Heart left ventricle (tissue), 16 donors: ENCODE measurements around the gene LUC7L. TPM values are rescaled to one million over a fixed set of nuclear protein-coding genes. Genes with fewer than 3 reads are reported as not detected.
"Not testable (repeated sequence)": the region's sequence is repeated elsewhere in the genome, so short reads cannot be mapped to it uniquely, and the experiment has no call there.

Experiments used
- ATAC-seq, 4 donors: fragments of 200-7000 bp; cut with Tn5 transposase; one replicate each; pipeline ENCODE4 v1.9.1; 2020 to 2022; ENCODE audit warnings: moderate library complexity in 4 of 4, mild to moderate bottlenecking in 3 of 4, moderate number of reproducible peaks in 1 of 4
- DNase-seq, 5 donors: peaks; one replicate each; pipeline ENCODE4 v3.0.0-alpha.2; 2020
- H3K27ac ChIP-seq, 12 donors: fragments of 200-600 bp; sonication (generic) in 4 of 12; one replicate each; pipeline versions ENCODE4 v1.5.0 to v1.8.0; 2016 to 2022; ENCODE audit warnings: mild to moderate bottlenecking in 2 of 12
- H3K27me3 ChIP-seq, 9 donors: fragments of 200-600 bp; sonication (generic) in 2 of 9; one replicate each; pipeline versions ENCODE4 v1.5.1 to v1.8.0; 2016 to 2022; ENCODE audit warnings: mild to moderate bottlenecking in 3 of 9
- H3K36me3 ChIP-seq, 9 donors: fragments of 200-600 bp; sonication (generic) in 2 of 9; one replicate each; pipeline versions ENCODE4 v1.5.0 to v1.8.0; 2018 to 2022; ENCODE audit warnings: mild to moderate bottlenecking in 2 of 9
- H3K4me1 ChIP-seq, 12 donors: fragments of 200-600 bp; sonication (generic) in 4 of 12; one replicate each; pipeline versions ENCODE4 v1.5.0 to v1.8.0; 2016 to 2022; ENCODE audit warnings: mild to moderate bottlenecking in 3 of 12
- H3K4me3 ChIP-seq, 12 donors: fragments of 200-600 bp; sonication (generic) in 4 of 12; one replicate each; pipeline versions ENCODE4 v1.5.0 to v1.8.0; 2017 to 2022; ENCODE audit warnings: mild to moderate bottlenecking in 9 of 12, moderate library complexity in 4 of 12
- H3K9me3 ChIP-seq, 12 donors: fragments of 200-600 bp; sonication (generic) in 4 of 12; one replicate each; pipeline versions ENCODE4 v1.5.0 to v1.8.0; 2016 to 2022; ENCODE audit warnings: mild to moderate bottlenecking in 1 of 12
- POLR2A ChIP-seq, 2 donors: fragments of 450-650 bp; IDR thresholded peaks; one replicate each; pipeline ENCODE4 v1.6.1; 2017; ENCODE audit warnings: antibody characterized with exemption in 2 of 2, mild to moderate bottlenecking in 2 of 2, moderate library complexity in 2 of 2
- WGBS, 4 donors: extraction: QIAGEN DNeasy Blood & Tissue Kit in 2 of 4; methylation state at CpG; one replicate each; pipeline versions ENCODE4 v1.1.5 to v1.1.7; 2013 to 2018; 5-methylcytosine and 5-hydroxymethylcytosine counted together
- intact Hi-C, 10 donors: fragments of 100-400 bp; cut with DNase I; formaldehyde crosslinking; loops; one replicate each; pipeline versions ENCODE4 v1.11.1 to v1.14.2; 2022
- polyA plus RNA-seq, 2 donors: library from polyadenylated mRNA; stranded (reverse); fragments of 200-250 nt; gene quantifications; one replicate each; pipeline ENCODE4 v1.2.3, GENCODE V29; 2013
- total RNA-seq, 9 donors: library from RNA; depleted of rRNA in 2 of 9; stranded (reverse); fragments of >200 nt in 2 of 9; fragmentation: NEBNext Ultra II Directional in 3 of 9; extraction: Animal tissue kit (Norgen Biotek cat#: 25700) in 3 of 9; gene quantifications; one replicate each; pipeline versions ENCODE4 v1.1.0 to v1.2.4, GENCODE V29; 2016 to 2023
- TF ChIP-seq, protein P1 (sequence below), 12 donors: fragments of 200-600 bp; sonication (generic) in 4 of 12; IDR thresholded peaks; one replicate each; pipeline versions ENCODE4 v1.5.0 to v1.8.0; 2018 to 2022; ENCODE audit warnings: antibody characterized with exemption in 12 of 12, mild to moderate bottlenecking in 5 of 12
- donor health status: ischemic (EF 13 %, LVEDD 7.1; RV severe dilation, severe dysfunction).
- donor health status: healthy with polysubstance abuse.
- donor health status: DM: no; HTN: yes; CAD: no.
- donor health status: DM: no; HTN: no; CAD: no.
- donor health status: ischemic (EF 25% LVEDD 6.9; RV normal size, moderate dysfunction).
- donor health status: ischemic (EF 25% LVEDD 5.7; RV mildly dilated, moderate dysfunction).
- donor health status: healthy.
- donor health status: DM: yes; HTN: yes; CAD: no.
- donor health status: ischemic (EF 35%, LVEDD 5.7; RV mildly dilated, moderate dysfunction).
- donor health status: nonischemic (EF 11% LVEDD 7.7; RV severe dilation, severe dysfunction).
- donor health status: DM: yes; HTN: yes; CAD: no.
- donor health status: PGD.
- donor health status: ischemic (EF 29% LVEDD 5.4; RV normal size, mild dysfunction).
- donor health status: nonischemic (EF 23%, LVEDD 6.1; RV moderate dilation, normal function).

LUC7L gene
- total and polyA plus RNA-seq, 11 donors: 12.5 to 47.5 (median 19.4) TPM

DNA sequence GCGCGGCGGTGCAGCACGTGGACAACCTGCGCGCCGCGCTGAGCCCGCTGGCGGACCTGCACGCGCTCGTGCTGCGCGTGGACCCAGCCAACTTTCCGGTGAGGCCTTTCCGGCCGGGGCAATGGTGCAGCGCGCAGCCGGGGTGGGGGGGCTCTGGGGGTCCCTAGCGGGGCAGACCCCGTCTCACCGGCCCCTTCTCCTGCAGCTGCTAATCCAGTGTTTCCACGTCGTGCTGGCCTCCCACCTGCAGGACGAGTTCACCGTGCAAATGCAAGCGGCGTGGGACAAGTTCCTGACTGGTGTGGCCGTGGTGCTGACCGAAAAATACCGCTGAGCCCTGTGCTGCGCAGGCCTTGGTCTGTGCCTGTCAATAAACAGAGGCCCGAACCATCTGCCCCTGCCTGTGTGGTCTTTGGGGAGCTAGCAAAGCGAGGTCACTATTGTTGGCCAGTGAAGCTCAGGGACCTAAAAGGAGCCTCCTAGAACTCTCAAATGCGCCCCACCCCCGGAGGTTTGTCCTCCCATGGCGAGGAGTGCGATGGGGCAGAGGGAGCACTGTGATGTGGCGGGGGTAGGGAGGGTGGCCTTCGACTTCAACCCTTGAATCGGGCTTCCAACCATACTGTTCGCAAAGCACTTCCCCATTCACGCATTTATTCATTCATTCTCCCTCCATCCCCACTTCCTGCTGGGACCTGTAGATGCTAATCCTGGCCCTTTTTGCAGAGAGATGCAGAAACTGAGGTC, 62.7 kb downstream of the LUC7L start:
- peaks cover 39 to 72% (median 57%) of the 10 kb centered on the region in 9 donors for H3K27me3 ChIP-seq
- TF ChIP-seq POLR2A (IDR thresholded peaks at IDR 0.05): no peak
- TF ChIP-seq, protein P1, sequence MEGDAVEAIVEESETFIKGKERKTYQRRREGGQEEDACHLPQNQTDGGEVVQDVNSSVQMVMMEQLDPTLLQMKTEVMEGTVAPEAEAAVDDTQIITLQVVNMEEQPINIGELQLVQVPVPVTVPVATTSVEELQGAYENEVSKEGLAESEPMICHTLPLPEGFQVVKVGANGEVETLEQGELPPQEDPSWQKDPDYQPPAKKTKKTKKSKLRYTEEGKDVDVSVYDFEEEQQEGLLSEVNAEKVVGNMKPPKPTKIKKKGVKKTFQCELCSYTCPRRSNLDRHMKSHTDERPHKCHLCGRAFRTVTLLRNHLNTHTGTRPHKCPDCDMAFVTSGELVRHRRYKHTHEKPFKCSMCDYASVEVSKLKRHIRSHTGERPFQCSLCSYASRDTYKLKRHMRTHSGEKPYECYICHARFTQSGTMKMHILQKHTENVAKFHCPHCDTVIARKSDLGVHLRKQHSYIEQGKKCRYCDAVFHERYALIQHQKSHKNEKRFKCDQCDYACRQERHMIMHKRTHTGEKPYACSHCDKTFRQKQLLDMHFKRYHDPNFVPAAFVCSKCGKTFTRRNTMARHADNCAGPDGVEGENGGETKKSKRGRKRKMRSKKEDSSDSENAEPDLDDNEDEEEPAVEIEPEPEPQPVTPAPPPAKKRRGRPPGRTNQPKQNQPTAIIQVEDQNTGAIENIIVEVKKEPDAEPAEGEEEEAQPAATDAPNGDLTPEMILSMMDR (IDR thresholded peaks at IDR 0.05): no peak
- peak overlapping the region in 4 of 12 donors; percentile 6 to 24 (median 8) for H3K4me3 ChIP-seq
- 3 to 6% (median 4%) methylated on average over 18 to 45 of the region's 45 CpGs for WGBS, 4 donors
- no peak overlapping the region for H3K27ac ChIP-seq
- intact Hi-C loops: no loop called here
- DNase-seq: peak in 1 of 5 donors; percentile 3
- H3K4me1 ChIP-seq: peaks cover 0 to 22% (median 14%) of the 10 kb centered on the region in 12 donors
- H3K36me3 ChIP-seq: no peaks in the 10 kb centered on the region
- ATAC-seq: no peak
- H3K9me3 ChIP-seq: no peaks in the 10 kb centered on the region

DNA sequence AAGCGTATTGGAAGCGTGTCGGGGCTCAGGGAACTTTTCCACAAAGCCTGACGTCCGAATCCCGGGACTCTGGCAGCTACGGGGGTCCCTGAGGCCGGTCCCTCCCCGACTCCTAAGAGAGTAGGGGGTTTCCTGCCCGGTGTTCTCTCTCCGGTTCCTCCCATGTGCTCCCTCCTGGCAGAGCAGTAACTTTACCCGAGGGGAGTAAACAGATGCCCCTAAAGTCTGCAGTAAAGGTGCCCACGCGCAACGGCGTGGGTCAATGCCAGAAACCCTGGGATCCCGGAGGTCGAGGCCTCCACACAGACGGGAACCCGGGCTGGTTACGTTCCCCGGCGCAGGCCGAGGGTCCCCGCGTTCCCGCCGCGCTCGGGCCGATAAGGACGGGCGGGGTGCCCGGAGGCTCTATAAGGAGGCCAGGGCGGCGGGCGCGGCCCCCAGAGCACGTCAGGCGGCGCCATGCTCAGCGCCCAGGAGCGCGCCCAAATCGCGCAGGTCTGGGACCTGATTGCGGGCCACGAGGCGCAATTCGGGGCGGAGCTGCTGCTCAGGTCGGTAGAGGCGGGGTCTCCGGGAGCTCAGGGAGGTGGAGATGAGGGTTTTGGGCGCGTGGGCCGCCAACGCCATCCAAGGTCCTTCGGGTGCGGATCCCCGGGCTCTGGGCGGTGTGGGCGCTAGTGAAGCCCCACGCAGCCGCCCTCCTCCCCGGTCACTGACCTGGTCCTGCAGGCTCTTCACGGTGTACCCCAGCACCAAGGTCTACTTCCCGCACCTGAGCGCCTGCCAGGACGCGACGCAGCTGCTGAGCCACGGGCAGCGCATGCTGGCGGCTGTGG, 63.5 kb downstream of the LUC7L start, which contains the start of gene HBM:
Gene HBM, plus strand, starts transcription at position 440 of the 836 bp plus-strand sequence. Its CDS starts 20 bp downstream, at position 460.
- intact Hi-C loops: no loop called here
- TF ChIP-seq POLR2A (IDR thresholded peaks at IDR 0.05): no peak
- TF ChIP-seq, protein P1 (IDR thresholded peaks at IDR 0.05): no peak
- ATAC-seq (no peak), DNase-seq (peak in 1 of 5 donors; percentile 57)
- no peaks in the 10 kb centered on the region for H3K36me3 ChIP-seq
- peaks cover 0 to 22% (median 14%) of the 10 kb centered on the region in 12 donors for H3K4me1 ChIP-seq
- H3K9me3 ChIP-seq: no peaks in the 10 kb centered on the region
- WGBS, 4 donors: 0 to 3% (median 2%) methylated on average over 6 to 75 of the region's 75 CpGs
- H3K27me3 ChIP-seq: peaks cover 39 to 64% (median 49%) of the 10 kb centered on the region in 9 donors
- H3K27ac ChIP-seq: no peak within 1 kb of the TSS
- peak within 1 kb of the TSS in 11 of 12 donors; percentile 5 to 29 (median 17) for H3K4me3 ChIP-seq

DNA sequence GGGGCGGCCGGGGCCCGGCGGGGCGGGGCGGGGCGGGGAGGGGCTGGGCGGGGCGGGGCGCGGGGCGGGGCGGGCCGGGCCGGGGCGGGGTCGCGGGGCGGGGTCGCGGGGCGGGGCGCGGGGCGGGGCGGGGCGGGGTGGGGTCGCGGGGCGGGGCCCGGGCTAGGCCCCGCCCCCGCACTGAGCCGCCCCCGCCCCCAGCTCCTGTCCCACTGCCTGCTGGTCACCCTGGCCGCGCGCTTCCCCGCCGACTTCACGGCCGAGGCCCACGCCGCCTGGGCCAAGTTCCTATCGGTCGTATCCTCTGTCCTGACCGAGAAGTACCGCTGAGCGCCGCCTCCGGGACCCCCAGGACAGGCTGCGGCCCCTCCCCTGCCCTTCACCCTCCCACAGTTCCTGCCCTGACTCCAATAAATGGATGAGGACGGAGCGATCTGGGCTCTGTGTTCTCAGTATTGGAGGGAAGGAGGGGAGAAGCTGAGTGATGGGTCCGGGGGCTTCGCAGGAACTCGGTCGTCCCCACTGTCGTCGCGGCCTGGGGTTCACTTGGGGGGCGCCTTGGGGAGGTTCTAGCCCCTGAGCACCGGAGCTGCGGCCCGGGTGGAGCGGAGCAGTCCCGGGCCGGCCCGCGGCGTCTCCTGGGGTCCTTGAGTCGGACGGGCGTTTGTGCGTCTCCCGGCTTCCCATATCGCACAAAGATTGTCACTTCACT, 64.3 kb downstream of the LUC7L start:
- Histone ChIP-seq H3K9me3 (no peaks in the 10 kb centered on the region), H3K4me1 (peaks cover 0 to 22% (median 14%) of the 10 kb centered on the region in 12 donors), H3K27ac (no peak overlapping the region), H3K27me3 (peaks cover 34 to 56% (median 44%) of the 10 kb centered on the region in 9 donors), H3K4me3 (peak overlapping the region in 10 of 12 donors; percentile 0 to 29 (median 18)), H3K36me3 (no peaks in the 10 kb centered on the region)
- TF ChIP-seq, protein P1 (IDR thresholded peaks at IDR 0.05): no peak
- TF ChIP-seq POLR2A (IDR thresholded peaks at IDR 0.05): no peak
- DNase-seq (no peak), ATAC-seq (peak in 1 of 4 donors; percentile 58)
- intact Hi-C loops: no loop called here
- WGBS, 4 donors: 1 to 2% (median 1%) methylated on average over 13 to 58 of the region's 77 CpGs

DNA sequence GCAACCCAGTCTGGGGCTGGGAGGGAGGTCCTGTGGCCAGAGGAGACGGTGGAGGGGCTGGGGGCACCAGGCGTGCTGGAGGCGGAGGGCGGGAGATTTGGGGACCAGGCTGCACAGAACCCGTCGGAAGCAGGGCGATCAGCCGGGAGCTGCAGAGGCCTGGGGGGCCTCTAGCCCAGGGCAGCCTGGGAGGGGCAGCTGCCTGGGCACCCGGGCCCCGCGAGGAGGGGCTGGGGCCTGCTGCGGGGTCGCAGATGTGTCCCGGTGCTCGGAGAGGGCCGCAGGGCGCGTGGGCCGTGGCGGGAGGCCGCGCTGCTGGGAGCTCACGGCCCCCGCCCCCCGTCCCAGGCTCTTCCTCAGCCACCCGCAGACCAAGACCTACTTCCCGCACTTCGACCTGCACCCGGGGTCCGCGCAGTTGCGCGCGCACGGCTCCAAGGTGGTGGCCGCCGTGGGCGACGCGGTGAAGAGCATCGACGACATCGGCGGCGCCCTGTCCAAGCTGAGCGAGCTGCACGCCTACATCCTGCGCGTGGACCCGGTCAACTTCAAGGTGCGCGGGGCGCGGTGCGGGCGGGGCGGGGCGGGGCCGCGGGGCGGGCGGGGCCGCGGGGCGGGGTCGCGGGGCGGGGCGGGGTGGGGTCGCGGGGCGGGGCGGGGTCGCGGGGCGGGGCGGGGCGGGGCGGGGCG, 65.0 kb downstream of the LUC7L start:
- H3K27ac ChIP-seq, H3K4me3 ChIP-seq, H3K36me3 ChIP-seq, intact Hi-C loops, H3K9me3 ChIP-seq: not testable (repeated sequence)
- H3K4me1 ChIP-seq: peaks cover 0 to 22% (median 14%) of the 10 kb centered on the region in 12 donors
- peak in 1 of 4 donors; percentile 32 for ATAC-seq
- peak in 1 of 5 donors; percentile 10 for DNase-seq
- H3K27me3 ChIP-seq: peaks cover 34 to 53% (median 44%) of the 10 kb centered on the region in 9 donors
- 0 to 1% methylated on average over 6 to 30 of the region's 80 CpGs; no CpG with 5 or more reads in 2 of the 4 donors for WGBS, 4 donors

DNA sequence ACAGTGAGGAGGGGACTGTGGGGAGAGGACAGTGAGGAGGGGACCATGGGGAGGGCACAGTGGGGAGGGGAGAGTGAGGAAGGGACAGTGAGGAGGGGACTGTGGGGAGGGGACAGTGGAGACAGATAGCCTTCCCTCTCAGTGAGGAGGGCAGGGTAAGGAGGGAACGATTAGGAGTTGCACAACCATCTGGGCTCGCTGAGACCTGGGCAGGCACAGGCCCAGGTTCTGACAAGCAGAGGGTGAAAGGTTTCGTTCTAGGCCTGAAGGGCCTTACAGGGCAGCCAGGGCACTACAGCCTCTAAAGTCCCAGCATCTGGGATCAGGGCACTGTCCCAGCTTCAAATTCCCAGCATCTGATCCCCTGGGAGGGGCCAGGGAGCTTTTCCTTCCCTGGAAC, 65.6 kb downstream of the LUC7L start:
- H3K4me3 ChIP-seq, DNase-seq, H3K9me3 ChIP-seq, H3K36me3 ChIP-seq, intact Hi-C loops, H3K27ac ChIP-seq: not testable (repeated sequence)
- peaks cover 32 to 47% (median 38%) of the 10 kb centered on the region in 9 donors for H3K27me3 ChIP-seq
- ATAC-seq: peak in 1 of 4 donors; percentile 19
- peaks cover 0 to 22% (median 14%) of the 10 kb centered on the region in 12 donors for H3K4me1 ChIP-seq
- 19 to 56% (median 32%) methylated on average over 2 of the region's 3 CpGs for WGBS, 4 donors

DNA sequence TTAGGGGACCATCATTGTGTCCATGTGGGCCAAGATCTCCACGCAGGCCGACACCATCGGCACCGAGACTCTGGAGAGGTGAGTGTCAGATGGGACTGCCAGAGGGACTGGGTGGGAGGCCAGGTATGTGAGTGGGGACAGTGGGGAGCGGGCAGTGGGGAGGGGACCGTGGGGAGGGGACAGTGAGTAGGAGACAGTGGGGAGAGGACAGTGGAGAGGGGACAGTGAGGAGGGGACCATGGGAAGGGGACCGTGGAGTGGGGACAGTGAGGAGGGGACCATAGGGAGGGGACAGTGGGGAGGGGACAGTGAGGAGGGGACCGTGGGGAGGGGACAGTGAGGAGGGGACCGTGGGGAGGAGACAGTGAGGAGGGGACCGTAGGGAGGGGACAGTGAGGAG, 66.1 kb downstream of the LUC7L start:
- intact Hi-C loops, ATAC-seq, H3K4me3 ChIP-seq, H3K9me3 ChIP-seq, H3K36me3 ChIP-seq, H3K27ac ChIP-seq, DNase-seq: not testable (repeated sequence)
- Histone ChIP-seq H3K27me3 (peaks cover 29 to 42% (median 32%) of the 10 kb centered on the region in 9 donors), H3K4me1 (peaks cover 0 to 22% (median 14%) of the 10 kb centered on the region in 12 donors)
- 82 to 89% (median 88%) methylated on average over 8 to 10 of the region's 10 CpGs for WGBS, 4 donors
